ENCODE results near the gene PARD3. TPM values are rescaled to one million over a fixed set of nuclear protein-coding genes. Genes with fewer than 3 reads are reported as not detected.

The PARD3 gene
- total RNA-seq, 1 donor from 2014 or later, result 0.11 TPM

- ChIA-PET CTCF (no interaction called here), POLR2A (no interaction called here)
- Mint-ChIP-seq H3K27me3 (peaks cover 2% of the 10 kb centered on the region), H3K4me3 (no peak overlapping the region), H3K36me3 (ENCODE audit: low read depth) (no peaks in the 10 kb centered on the region), H3K27ac (no peak overlapping the region), H3K4me1 (no peaks in the 10 kb centered on the region), H3K9me3 (no peaks in the 10 kb centered on the region)
- TF ChIP-seq, protein P1, sequence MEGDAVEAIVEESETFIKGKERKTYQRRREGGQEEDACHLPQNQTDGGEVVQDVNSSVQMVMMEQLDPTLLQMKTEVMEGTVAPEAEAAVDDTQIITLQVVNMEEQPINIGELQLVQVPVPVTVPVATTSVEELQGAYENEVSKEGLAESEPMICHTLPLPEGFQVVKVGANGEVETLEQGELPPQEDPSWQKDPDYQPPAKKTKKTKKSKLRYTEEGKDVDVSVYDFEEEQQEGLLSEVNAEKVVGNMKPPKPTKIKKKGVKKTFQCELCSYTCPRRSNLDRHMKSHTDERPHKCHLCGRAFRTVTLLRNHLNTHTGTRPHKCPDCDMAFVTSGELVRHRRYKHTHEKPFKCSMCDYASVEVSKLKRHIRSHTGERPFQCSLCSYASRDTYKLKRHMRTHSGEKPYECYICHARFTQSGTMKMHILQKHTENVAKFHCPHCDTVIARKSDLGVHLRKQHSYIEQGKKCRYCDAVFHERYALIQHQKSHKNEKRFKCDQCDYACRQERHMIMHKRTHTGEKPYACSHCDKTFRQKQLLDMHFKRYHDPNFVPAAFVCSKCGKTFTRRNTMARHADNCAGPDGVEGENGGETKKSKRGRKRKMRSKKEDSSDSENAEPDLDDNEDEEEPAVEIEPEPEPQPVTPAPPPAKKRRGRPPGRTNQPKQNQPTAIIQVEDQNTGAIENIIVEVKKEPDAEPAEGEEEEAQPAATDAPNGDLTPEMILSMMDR (IDR thresholded peaks at IDR 0.05), result no peak
- intact Hi-C loops (cut with micrococcal nuclease), result no loop called here
- ATAC-seq (ENCODE audit: low read depth) (no peak), DNase-seq (no peak)
These were observed 44.1 kb upstream of the PARD3 start for GRCh38 chr10:34859170-34859569.

- Mint-ChIP-seq H3K4me3 (no peak overlapping the region), H3K36me3 (ENCODE audit: low read depth) (no peaks in the 10 kb centered on the region), H3K4me1 (no peaks in the 10 kb centered on the region), H3K27me3 (peaks cover 2% of the 10 kb centered on the region), H3K9me3 (no peaks in the 10 kb centered on the region), H3K27ac (no peak overlapping the region)
- intact Hi-C loops (cut with micrococcal nuclease), result no loop called here
- TF ChIP-seq, protein P1 (IDR thresholded peaks at IDR 0.05), result no peak
- POLR2A ChIA-PET, result no interaction called here
- ATAC-seq (ENCODE audit: low read depth) (no peak), DNase-seq (no peak)
- CTCF ChIA-PET, result no interaction called here
These were observed 42.9 kb upstream of the PARD3 start for GRCh38 chr10:34858003-34858402.

- POLR2A ChIA-PET, result no interaction called here
- no peaks in the 10 kb centered on the region for H3K4me1 Mint-ChIP-seq
- intact Hi-C loops (cut with micrococcal nuclease), result no loop called here
- CTCF ChIA-PET, result no interaction called here
- H3K4me3 Mint-ChIP-seq, result no peak overlapping the region
- TF ChIP-seq, protein P1 (IDR thresholded peaks at IDR 0.05), result no peak
- no peak for ATAC-seq (ENCODE audit: low read depth)
- peaks cover 2% of the 10 kb centered on the region for H3K27me3 Mint-ChIP-seq
- H3K36me3 Mint-ChIP-seq (ENCODE audit: low read depth), result no peaks in the 10 kb centered on the region
- H3K27ac Mint-ChIP-seq, result no peak overlapping the region
- no peak for DNase-seq
- no peaks in the 10 kb centered on the region for H3K9me3 Mint-ChIP-seq
These were observed 39.1 kb upstream of the PARD3 start for GRCh38 chr10:34854147-34854601.

DNA sequence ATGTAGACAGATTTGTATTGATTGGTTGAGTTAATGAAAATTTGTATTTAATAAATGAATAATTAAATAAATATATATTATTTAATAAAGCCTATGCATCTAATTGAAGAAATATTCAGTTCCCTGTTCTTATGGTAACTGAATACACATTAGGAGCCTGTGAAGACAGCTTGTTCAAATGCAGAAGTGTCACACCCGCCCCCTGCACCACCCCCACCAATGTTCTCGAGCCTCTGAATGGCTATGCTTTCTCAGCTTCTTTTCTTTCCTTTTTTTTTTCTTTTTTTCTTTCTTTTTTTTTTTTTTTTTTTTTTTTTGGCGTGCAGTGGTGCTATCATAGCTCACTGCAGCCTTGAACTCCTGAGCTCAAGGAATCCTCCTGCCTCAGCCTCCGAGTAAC is 38.3 kb upstream of the PARD3 start:
- no peak for DNase-seq
- POLR2A ChIA-PET, result no interaction called here

GRCh38 chr10:34850558-34850957 is 35.5 kb upstream of the PARD3 start:
- DNase-seq (no peak), ATAC-seq (ENCODE audit: low read depth) (no peak)
- H3K27me3 Mint-ChIP-seq, result no peaks in the 10 kb centered on the region
- intact Hi-C loops (cut with micrococcal nuclease), result no loop called here
- H3K27ac Mint-ChIP-seq, result no peak overlapping the region
- TF ChIP-seq, protein P1 (IDR thresholded peaks at IDR 0.05), result no peak
- no peaks in the 10 kb centered on the region for H3K4me1 Mint-ChIP-seq
- no peak overlapping the region for H3K4me3 Mint-ChIP-seq
- CTCF ChIA-PET, result no interaction called here
- no peaks in the 10 kb centered on the region for H3K36me3 Mint-ChIP-seq (ENCODE audit: low read depth)
- H3K9me3 Mint-ChIP-seq, result no peaks in the 10 kb centered on the region
- POLR2A ChIA-PET, result no interaction called here

More for the DNA sequence above, 38.3 kb upstream of the PARD3 start:
- CTCF ChIA-PET, result no interaction called here
- H3K4me1 Mint-ChIP-seq, result no peaks in the 10 kb centered on the region
- TF ChIP-seq, protein P1 (IDR thresholded peaks at IDR 0.05), result no peak
- no peaks in the 10 kb centered on the region for H3K36me3 Mint-ChIP-seq (ENCODE audit: low read depth)
- peaks cover 2% of the 10 kb centered on the region for H3K27me3 Mint-ChIP-seq
- no peak overlapping the region for H3K27ac Mint-ChIP-seq
- no peaks in the 10 kb centered on the region for H3K9me3 Mint-ChIP-seq
- intact Hi-C loops (cut with micrococcal nuclease), result no loop called here
- H3K4me3 Mint-ChIP-seq, result no peak overlapping the region
- ATAC-seq (ENCODE audit: low read depth), result no peak

Data from activated B cell treated with CpG ODN at 0.5 μM for 24 hours (primary cell).